Epithelial cell of proximal tubule (primary cell): ENCODE results near the gene MED13L. TPM values are rescaled to one million over a fixed set of nuclear protein-coding genes. Genes with fewer than 3 reads are reported as not detected.

Experiments
- DNase-seq: peaks from one replicate; pipeline ENCODE4 v3.0.0-alpha.2; 2011; ENCODE audit warnings: low read depth
- H3K4me3 ChIP-seq: 2 replicates; pipeline ENCODE4 v1.5.1; 2011; ENCODE audit warnings: low read depth, mild to moderate bottlenecking, low read length
- total RNA-seq: library from RNA; depleted of rRNA; stranded (reverse); fragments of >200 nt; gene quantifications from 2 replicates; pipeline ENCODE4 v1.2.3, GENCODE V29; 2015
- TF ChIP-seq, protein P1 (sequence below): conservative IDR thresholded peaks from 2 replicates; pipeline ENCODE4 v1.5.1; 2012; ENCODE audit warnings: low read depth, mild to moderate bottlenecking, low read length

MED13L gene
- total RNA-seq, 1 donor from 2014 or later, result 37.9 TPM

DNA sequence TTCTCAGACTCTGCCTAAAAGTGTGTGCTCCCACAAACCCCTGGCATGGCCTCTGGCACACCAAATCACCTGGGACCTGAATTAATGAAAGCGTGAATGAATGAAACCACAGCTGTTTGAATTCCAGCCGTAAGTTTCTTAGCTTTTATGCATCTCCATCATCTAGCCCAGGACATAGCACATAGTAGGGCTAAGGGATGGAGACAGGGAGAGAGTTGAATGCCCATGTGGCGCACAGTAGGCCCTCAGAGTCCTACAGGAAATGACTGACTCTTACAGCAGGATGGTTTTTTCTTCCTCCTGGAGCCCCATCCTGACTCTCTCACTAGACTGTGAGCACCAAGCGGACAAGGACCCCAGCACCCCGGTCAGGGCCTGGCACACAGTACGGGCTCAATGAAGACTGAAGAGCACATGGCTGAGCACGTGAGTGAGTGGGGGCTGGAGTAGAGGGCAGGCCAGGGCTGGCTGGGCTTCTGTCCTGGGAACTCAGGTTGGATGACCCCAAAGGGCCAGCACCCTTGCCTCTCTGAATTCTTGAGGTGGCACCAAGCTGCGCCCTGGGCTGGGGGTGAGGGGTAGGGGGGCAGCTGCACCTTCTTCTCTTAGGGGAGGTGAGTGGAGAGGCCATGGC lies 351.3 kb downstream of the MED13L start:
- TF ChIP-seq, protein P1, sequence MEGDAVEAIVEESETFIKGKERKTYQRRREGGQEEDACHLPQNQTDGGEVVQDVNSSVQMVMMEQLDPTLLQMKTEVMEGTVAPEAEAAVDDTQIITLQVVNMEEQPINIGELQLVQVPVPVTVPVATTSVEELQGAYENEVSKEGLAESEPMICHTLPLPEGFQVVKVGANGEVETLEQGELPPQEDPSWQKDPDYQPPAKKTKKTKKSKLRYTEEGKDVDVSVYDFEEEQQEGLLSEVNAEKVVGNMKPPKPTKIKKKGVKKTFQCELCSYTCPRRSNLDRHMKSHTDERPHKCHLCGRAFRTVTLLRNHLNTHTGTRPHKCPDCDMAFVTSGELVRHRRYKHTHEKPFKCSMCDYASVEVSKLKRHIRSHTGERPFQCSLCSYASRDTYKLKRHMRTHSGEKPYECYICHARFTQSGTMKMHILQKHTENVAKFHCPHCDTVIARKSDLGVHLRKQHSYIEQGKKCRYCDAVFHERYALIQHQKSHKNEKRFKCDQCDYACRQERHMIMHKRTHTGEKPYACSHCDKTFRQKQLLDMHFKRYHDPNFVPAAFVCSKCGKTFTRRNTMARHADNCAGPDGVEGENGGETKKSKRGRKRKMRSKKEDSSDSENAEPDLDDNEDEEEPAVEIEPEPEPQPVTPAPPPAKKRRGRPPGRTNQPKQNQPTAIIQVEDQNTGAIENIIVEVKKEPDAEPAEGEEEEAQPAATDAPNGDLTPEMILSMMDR, result no peak
- no peak for DNase-seq

DNA sequence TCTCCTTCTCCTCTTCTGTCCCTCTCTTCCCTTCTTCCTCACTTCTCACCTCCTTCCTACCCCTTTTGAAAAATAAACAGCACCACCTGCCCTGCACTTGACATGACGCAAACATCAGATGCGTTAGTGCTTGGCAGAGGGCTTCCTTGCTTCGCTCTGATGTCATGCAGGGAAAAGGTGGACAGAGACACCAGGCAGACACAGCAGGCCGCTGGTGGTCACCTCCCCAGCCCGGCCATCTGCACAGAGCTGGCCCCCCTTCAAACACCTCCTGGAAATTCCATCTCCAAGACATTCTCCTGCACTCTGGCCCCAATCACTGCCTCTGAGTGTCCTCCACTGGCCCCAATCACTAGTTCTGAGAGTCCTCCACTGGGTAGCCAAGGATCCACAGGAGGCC lies 353.6 kb downstream of the MED13L start:
- H3K4me3 ChIP-seq, result no peak overlapping the region
- TF ChIP-seq, protein P1, result no peak
- DNase-seq, result no peak

More for the DNA sequence above, 351.3 kb downstream of the MED13L start:
- H3K4me3 ChIP-seq, result no peak overlapping the region

DNA sequence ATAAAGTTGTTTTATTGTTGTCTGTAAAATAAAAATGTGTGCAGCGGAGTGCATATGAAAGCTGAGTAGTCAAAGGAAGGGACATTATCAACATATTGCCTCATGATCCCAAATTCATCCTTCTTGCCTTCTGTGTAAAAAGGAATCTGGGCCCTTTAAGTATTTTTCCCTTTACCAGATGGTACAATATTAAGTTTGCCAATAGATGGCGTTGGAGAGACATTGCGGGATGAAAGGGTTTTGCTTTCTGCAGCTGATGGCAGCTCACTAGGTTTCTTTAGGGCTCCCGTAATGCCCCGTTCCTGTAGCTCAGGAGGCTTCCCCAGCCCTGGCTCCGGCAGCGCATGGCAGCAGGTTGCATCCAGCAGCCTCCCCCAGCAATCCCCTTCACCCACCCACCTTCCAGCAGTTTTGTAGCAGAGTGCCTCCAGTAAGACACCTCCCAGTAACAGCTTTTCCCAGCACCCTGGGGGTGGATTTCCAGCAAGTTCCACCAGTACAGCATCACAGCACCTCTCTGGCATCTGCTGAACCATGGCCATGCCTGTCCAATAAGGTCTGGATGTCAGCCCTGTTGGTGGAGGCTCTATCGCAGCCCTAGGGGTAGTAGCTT lies 354.4 kb downstream of the MED13L start:
- H3K4me3 ChIP-seq, result no peak overlapping the region
- TF ChIP-seq, protein P1, result peak; percentile 38
- no peak for DNase-seq

DNA sequence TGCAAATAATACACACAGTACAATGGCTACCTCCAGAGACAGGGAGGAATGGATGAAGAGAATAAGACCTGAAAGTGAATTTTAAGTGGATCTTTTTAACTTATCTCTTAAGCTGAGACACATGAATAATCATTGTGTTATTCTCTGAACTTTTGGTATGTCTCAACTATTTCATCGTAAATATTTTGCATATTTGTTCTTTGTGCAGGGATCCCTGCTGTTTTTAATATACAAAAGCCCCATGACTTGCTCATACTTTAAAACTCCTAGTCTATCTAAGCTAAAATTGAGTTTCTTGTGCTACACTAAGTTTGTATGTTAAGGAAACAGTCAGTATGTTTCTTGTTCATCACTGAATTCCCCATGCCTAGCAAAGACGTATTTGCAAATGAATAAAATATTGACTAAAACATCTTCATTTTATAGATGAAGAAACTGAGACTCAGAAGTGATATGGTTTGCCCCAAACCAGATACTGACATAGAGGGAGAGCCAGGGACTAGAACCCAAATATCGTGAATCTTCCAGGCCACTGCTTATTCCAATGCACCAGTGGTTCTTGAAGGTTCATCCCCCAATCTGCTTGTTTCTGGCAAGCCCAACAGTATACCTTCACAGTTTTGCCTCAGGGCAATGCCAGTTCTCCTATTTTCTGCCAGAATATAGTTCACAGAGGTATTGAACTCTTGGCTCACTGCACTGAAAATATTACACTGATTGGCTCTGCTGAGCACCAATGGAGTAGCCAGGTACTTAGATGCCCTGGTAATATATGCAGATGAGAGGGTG lies 356.9 kb downstream of the MED13L start:
- TF ChIP-seq, protein P1, result no peak
- H3K4me3 ChIP-seq, result no peak overlapping the region
- DNase-seq, result no peak

DNA sequence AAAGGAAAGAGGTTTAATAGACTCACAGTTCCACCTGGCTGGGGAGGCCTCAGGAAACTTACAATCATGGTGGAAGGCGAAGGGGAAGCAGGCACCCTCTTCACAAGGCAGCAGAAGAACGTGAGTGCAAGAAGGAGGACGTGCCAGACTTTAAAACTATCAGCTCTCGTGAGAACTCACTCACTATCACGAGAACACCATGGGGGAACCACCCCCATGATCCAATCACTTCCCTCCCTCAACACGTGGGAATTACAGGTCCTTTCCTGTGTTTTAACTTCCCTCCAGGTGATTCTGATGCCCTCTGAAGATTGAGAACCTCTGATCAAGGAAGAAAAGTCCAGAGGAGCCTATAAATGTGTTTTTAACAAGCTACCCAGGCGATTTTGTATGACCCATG lies 358.7 kb downstream of the MED13L start:
- DNase-seq, result no peak
- no peak overlapping the region for H3K4me3 ChIP-seq
- TF ChIP-seq, protein P1, result no peak

- TF ChIP-seq, protein P1, result peak; percentile 80
- no peak for DNase-seq
- H3K4me3 ChIP-seq, result peak overlapping the region; percentile 10
These were observed 360.4 kb downstream of the MED13L start for GRCh38 chr12:115916910-115917668.
